ENCODE measurements around the gene LRRC2. TPM values are rescaled to one million over a fixed set of nuclear protein-coding genes. Genes with fewer than 3 reads are reported as not detected.
"Not testable (repeated sequence)": the region's sequence is repeated elsewhere in the genome, so short reads cannot be mapped to it uniquely, and the experiment has no call there.

The LRRC2 gene
- total RNA-seq, 4 donors from 2014 or later, result 0.59 to 1.5 (median 0.60) TPM; not detected in 1

DNA sequence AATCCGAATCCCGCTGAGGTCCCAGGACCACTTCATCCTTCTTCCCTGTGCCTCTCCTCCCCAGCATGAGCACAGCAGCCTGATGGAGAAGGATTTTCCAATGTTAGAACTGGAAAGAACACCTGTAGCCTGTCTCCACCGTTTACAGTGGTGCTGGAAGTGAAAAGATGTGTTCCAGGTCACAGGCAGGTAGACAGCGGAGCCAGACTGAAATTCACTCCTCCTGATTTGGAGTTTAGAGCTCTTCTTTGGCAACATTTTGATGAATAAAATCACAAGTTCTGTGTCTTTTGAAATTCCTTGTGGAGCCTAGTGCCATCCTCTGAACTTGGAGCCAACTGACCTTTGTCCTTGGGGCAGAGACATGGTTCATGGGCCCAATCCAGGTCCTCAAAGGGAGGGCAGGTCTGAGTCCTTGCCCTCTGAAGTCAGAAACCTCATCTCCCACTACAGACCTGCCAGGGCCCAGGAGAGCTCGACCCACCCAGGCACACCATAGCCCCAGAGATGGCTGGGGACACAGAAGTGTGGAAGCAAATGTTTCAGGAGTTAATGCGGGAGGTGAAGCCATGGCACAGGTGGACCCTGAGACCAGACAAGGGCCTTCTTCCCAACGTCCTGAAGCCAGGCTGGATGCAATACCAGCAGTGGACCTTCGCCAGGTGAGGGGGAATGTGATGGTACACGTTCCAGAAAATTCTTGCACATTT lies 68.4 kb downstream of the LRRC2 start, which contains the start of gene RTP3:
RTP3 (plus strand) TSS at position 421 of the 710 bp plus-strand sequence; CDS start at position 508, 87 bp downstream.
- DNase-seq (ENCODE audit: low spot score in 2 of 2), result no peak
- no peaks in the 10 kb centered on the region for H3K9me3 ChIP-seq
- H3K36me3 ChIP-seq, result no peaks in the 10 kb centered on the region
- WGBS, 2 donors, result 80 to 82% methylated on average over 9 of the region's 9 CpGs
- H3K4me1 ChIP-seq, result no peaks in the 10 kb centered on the region
- no peaks in the 10 kb centered on the region for H3K27me3 ChIP-seq
- no peak within 1 kb of the TSS for H3K4me3 ChIP-seq
- TF ChIP-seq POLR2A (IDR thresholded peaks at IDR 0.05) (no peak), EP300 (IDR thresholded peaks at IDR 0.05) (no peak)
- TF ChIP-seq, protein P1, sequence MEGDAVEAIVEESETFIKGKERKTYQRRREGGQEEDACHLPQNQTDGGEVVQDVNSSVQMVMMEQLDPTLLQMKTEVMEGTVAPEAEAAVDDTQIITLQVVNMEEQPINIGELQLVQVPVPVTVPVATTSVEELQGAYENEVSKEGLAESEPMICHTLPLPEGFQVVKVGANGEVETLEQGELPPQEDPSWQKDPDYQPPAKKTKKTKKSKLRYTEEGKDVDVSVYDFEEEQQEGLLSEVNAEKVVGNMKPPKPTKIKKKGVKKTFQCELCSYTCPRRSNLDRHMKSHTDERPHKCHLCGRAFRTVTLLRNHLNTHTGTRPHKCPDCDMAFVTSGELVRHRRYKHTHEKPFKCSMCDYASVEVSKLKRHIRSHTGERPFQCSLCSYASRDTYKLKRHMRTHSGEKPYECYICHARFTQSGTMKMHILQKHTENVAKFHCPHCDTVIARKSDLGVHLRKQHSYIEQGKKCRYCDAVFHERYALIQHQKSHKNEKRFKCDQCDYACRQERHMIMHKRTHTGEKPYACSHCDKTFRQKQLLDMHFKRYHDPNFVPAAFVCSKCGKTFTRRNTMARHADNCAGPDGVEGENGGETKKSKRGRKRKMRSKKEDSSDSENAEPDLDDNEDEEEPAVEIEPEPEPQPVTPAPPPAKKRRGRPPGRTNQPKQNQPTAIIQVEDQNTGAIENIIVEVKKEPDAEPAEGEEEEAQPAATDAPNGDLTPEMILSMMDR (IDR thresholded peaks at IDR 0.05), result no peak
- no peak within 1 kb of the TSS for H3K27ac ChIP-seq

DNA sequence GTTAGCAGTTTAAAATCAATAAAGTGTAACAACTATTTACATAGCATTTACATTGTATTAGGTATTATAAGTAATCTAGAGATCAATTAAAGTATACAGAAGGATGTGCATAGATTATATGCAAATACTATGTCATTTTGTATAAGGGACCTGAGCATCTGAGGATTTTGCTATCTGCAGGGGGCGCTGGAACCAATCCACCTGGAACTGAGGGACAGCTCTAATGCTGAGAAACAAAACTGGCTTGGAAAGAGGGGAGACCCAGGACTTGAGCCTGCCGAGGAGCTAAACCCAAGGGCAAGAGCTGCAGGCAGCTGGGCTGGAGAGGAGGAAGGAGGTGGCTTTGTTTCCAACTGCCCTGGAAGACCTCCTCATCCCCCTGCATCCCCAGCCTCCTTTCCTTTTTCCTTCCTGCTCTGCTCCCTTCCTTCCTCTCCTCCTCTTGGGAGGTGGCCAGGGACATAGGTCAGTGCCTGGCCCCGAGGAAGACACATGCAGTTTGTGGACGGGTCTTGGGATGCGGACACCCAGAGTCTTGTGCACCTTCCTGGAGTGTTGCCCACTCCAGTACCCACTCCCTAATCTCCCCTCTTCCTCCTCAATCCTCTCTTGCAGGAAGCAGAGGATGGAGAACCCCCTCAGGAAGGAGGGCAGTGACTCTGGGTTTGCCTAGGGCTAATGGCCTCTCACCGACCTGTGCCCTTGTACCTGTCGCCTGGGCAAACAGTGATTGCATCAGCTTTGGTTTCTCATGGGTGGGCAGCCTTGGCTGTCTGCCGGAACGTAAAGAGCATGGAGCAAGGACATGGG lies 69.2 kb downstream of the LRRC2 start:
- WGBS, 2 donors, result 57 to 62% methylated on average over 9 of the region's 9 CpGs
- TF ChIP-seq, protein P1 (IDR thresholded peaks at IDR 0.05), result peak in 1 of 5 experiments; percentile 21
- TF ChIP-seq POLR2A (IDR thresholded peaks at IDR 0.05), result no peak
- Histone ChIP-seq H3K4me3 (no peak overlapping the region), H3K36me3 (no peaks in the 10 kb centered on the region), H3K27ac (no peak overlapping the region), H3K4me1 (no peaks in the 10 kb centered on the region), H3K9me3 (no peaks in the 10 kb centered on the region), H3K27me3 (no peaks in the 10 kb centered on the region)
- no peak for DNase-seq (ENCODE audit: low spot score in 2 of 2)

GRCh38 chr3:46495901-46496456 lies 70.1 kb downstream of the LRRC2 start:
- no peaks in the 10 kb centered on the region for H3K27me3 ChIP-seq
- H3K27ac ChIP-seq, result no peak overlapping the region
- H3K4me1 ChIP-seq, result no peaks in the 10 kb centered on the region
- 83 to 88% methylated on average over 5 of the region's 5 CpGs for WGBS, 2 donors
- H3K36me3 ChIP-seq, result no peaks in the 10 kb centered on the region
- no peak overlapping the region for H3K4me3 ChIP-seq
- DNase-seq (ENCODE audit: low spot score in 2 of 2), result no peak
- no peaks in the 10 kb centered on the region for H3K9me3 ChIP-seq
- TF ChIP-seq, protein P1 (IDR thresholded peaks at IDR 0.05), result no peak
- TF ChIP-seq POLR2A (IDR thresholded peaks at IDR 0.05) (no peak), EP300 (IDR thresholded peaks at IDR 0.05) (no peak)

DNA sequence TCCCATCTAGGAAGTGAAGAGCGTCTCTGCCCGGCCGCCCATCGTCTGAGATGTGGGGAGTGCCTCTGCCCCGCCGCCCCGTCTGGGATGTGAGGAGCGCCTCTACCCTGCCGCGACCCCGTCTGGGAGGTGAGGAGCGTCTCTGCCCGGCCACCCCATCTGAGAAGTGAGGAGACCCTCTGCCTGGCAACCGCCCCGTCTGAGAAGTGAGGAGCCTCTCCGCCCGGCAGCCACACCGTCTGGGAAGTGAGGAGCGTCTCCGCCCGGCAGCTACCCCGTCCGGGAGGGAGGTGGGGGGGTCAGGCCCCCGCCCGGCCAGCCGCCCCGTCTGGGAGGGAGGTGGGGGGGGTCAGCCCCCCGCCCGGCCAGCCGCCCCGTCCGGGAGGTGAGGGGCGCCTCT lies 71.6 kb downstream of the LRRC2 start:
- 97% methylated on average over 15 of the region's 33 CpGs; no CpG with 5 or more reads in 1 of the 2 donors for WGBS, 2 donors
- not testable (repeated sequence) for H3K4me1 ChIP-seq; H3K27ac ChIP-seq; H3K9me3 ChIP-seq; H3K27me3 ChIP-seq; DNase-seq (ENCODE audit: low spot score in 2 of 2); H3K4me3 ChIP-seq; H3K36me3 ChIP-seq

- Histone ChIP-seq H3K27me3 (no peaks in the 10 kb centered on the region), H3K4me1 (peaks cover 0 to 6% (median 5%) of the 10 kb centered on the region in 4 donors), H3K36me3 (no peaks in the 10 kb centered on the region), H3K9me3 (no peaks in the 10 kb centered on the region), H3K27ac (no peak overlapping the region), H3K4me3 (no peak overlapping the region)
- TF ChIP-seq EP300 (IDR thresholded peaks at IDR 0.05) (no peak), POLR2A (IDR thresholded peaks at IDR 0.05) (no peak)
- TF ChIP-seq, protein P1 (IDR thresholded peaks at IDR 0.05), result no peak
- DNase-seq (ENCODE audit: low spot score in 2 of 2), result no peak
- 89 to 92% methylated on average over 6 of the region's 6 CpGs for WGBS, 2 donors
These were observed 73.1 kb downstream of the LRRC2 start for GRCh38 chr3:46492890-46493547.

All from tibial nerve (tissue), 4 donors.